GM23338 (cell line): Measurements from ENCODE around the gene METRNL. TPM values are rescaled to one million over a fixed set of nuclear protein-coding genes. Genes with fewer than 3 reads are reported as not detected.
"Not testable (repeated sequence)": the region's sequence is repeated elsewhere in the genome, so short reads cannot be mapped to it uniquely, and the experiment has no call there.

Source experiments
- ATAC-seq: fragments of 200-7000 bp; cut with Tn5 transposase; 3 replicates; pipeline ENCODE4 v1.9.1; 2020
- DNase-seq: peaks from one replicate; pipeline ENCODE4 v3.0.0-alpha.2; 2015; ENCODE audit warnings: low spot score
- H2AFZ ChIP-seq: fragments of 200-600 bp; sonication (generic); 2 replicates; pipeline ENCODE4 v1.8.0; 2016; ENCODE audit warnings: antibody characterized with exemption, mild to moderate bottlenecking, moderate library complexity
- H3F3A ChIP-seq: fragments of 200-600 bp; sonication (generic); replicated peaks from 2 replicates; pipeline ENCODE4 v1.8.0; 2017; ENCODE audit warnings: antibody characterized with exemption, mixed run types, low read depth
- H3K27ac ChIP-seq: fragments of 200-600 bp; sonication (generic); 2 replicates; pipeline ENCODE4 v1.6.1; 2016; ENCODE audit warnings: low read depth
- H3K27me3 ChIP-seq: fragments of 200-600 bp; sonication (generic); 2 replicates; pipeline ENCODE4 v1.8.0; 2016; ENCODE audit warnings: mild to moderate bottlenecking, mixed run types, moderate library complexity; ENCODE audit not compliant: insufficient read depth
- H3K36me3 ChIP-seq: fragments of 200-600 bp; sonication (generic); 2 replicates; pipeline ENCODE4 v1.8.0; 2016; ENCODE audit warnings: mild to moderate bottlenecking; ENCODE audit not compliant: insufficient read depth
- H3K4me1 ChIP-seq: fragments of 200-600 bp; sonication (generic); 2 replicates; pipeline ENCODE4 v1.8.0; 2016; ENCODE audit warnings: mild to moderate bottlenecking, moderate library complexity; ENCODE audit not compliant: insufficient read depth
- H3K4me2 ChIP-seq: fragments of 200-600 bp; sonication (generic); 2 replicates; pipeline ENCODE4 v1.7.1; 2017; ENCODE audit warnings: mixed run types
- H3K4me3 ChIP-seq: fragments of 200-600 bp; sonication (generic); 2 replicates; pipeline ENCODE4 v1.6.1; 2016; ENCODE audit warnings: mixed run types
- H3K79me2 ChIP-seq: fragments of 200-600 bp; sonication (generic); replicated peaks from 2 replicates; pipeline ENCODE4 v1.8.0; 2017; ENCODE audit warnings: mild to moderate bottlenecking; ENCODE audit not compliant: insufficient read depth
- H3K9me2 ChIP-seq: fragments of 200-600 bp; sonication (generic); 2 replicates; pipeline ENCODE4 v1.8.0; 2017; ENCODE audit not compliant: insufficient read depth
- H4K20me1 ChIP-seq: fragments of 200-600 bp; sonication (generic); replicated peaks from 2 replicates; pipeline ENCODE4 v1.8.0; 2017; ENCODE audit warnings: mild to moderate bottlenecking; ENCODE audit not compliant: insufficient read depth
- H3K27ac Mint-ChIP-seq: 2 replicates; pipeline ENCODE4 v1.8.0; 2020; ENCODE audit warnings: inconsistent platforms, mild to moderate bottlenecking, moderate library complexity, mixed read lengths
- H3K27me3 Mint-ChIP-seq: 3 replicates; pipeline ENCODE4 v1.8.0; 2022; ENCODE audit warnings: low read depth, mild to moderate bottlenecking, moderate library complexity, mixed read lengths, inconsistent platforms; ENCODE audit not compliant: insufficient read depth, poor library complexity
- H3K36me3 Mint-ChIP-seq: 3 replicates; pipeline ENCODE4 v1.8.0; 2021; ENCODE audit warnings: low read depth, mild to moderate bottlenecking, inconsistent platforms, moderate library complexity, mixed read lengths
- H3K4me1 Mint-ChIP-seq: 3 replicates; pipeline ENCODE4 v1.8.0; 2020; ENCODE audit warnings: mild to moderate bottlenecking, inconsistent platforms, mixed read lengths
- H3K4me3 Mint-ChIP-seq: 3 replicates; pipeline ENCODE4 v1.8.0; 2021; ENCODE audit warnings: moderate library complexity, mild to moderate bottlenecking, inconsistent platforms, mixed read lengths
- H3K9me3 Mint-ChIP-seq: 3 replicates; pipeline ENCODE4 v1.8.0; 2020; ENCODE audit warnings: moderate library complexity, mild to moderate bottlenecking, inconsistent platforms, mixed read lengths
- CTCF ChIP-seq, 2 experiments: fragments of 200-600 bp in 1 of 2; sonication (generic) in 1 of 2; conservative IDR thresholded peaks; 2 replicates each; pipeline versions ENCODE4 v1.5.1 to v1.6.1; 2016 to 2017; ENCODE audit warnings: antibody characterized with exemption in 2 of 2, low read depth in 2 of 2, mild to moderate bottlenecking in 2 of 2, moderate library complexity in 1 of 2
- JUNB ChIP-seq: IDR thresholded peaks from one replicate; pipeline ENCODE4 v1.6.1; 2016; ENCODE audit warnings: antibody characterized with exemption; ENCODE audit not compliant: unreplicated experiment
- STAT1 ChIP-seq: IDR thresholded peaks from one replicate; pipeline ENCODE4 v1.6.1; 2016; ENCODE audit warnings: antibody characterized with exemption; ENCODE audit not compliant: unreplicated experiment
- ZNF114 ChIP-seq: fragments of 250-450 bp; sonication (Bioruptor Pico); IDR thresholded peaks from 2 replicates; pipeline ENCODE4 v1.5.0; 2020; ENCODE audit warnings: mild to moderate bottlenecking, moderate library complexity
- polyA plus RNA-seq: library from polyadenylated mRNA; unstranded; fragments of >200 nt; fragmentation: Nextera tagmentation; extraction: Ambion mirVana; gene quantifications from 2 replicates; pipeline ENCODE4 v1.2.1, GENCODE V29; 2016
- total RNA-seq: library from RNA; depleted of rRNA; stranded (reverse); fragments of >200 nt; shearing (Covaris generic); gene quantifications from 2 replicates; pipeline ENCODE4 v1.2.3, GENCODE V29; 2014
- TF ChIP-seq, protein P1 (sequence below): IDR thresholded peaks from one replicate; pipeline ENCODE4 v1.6.1; 2018; ENCODE audit warnings: antibody characterized with exemption; ENCODE audit not compliant: unreplicated experiment

Gene METRNL
- total and polyA plus RNA-seq, 2 experiments from 2014 or later = 12.2 to 20.2 TPM

GRCh38 chr17:83064732-83065659 is 14.4 kb upstream of the METRNL start:
- TF ChIP-seq CTCF (conservative IDR thresholded peaks at IDR 0.05; ENCODE audit: low read depth in 2 of 2) (no peak), ZNF114 (CRISPR knock-in tag) (no peak)
- DNase-seq = no peak
- Histone ChIP-seq H3K79me2 (no peaks in the 10 kb centered on the region), H3K9me2 (no peaks in the 10 kb centered on the region), H3K4me2 (no peak overlapping the region), H3K4me1 (no peaks in the 10 kb centered on the region), H3K27ac (no peak overlapping the region), H3K36me3 (no peaks in the 10 kb centered on the region), H2AFZ (no peak overlapping the region), H3K27me3 (no peaks in the 10 kb centered on the region), H3F3A (no peaks in the 10 kb centered on the region), H3K4me3 (no peak overlapping the region), H4K20me1 (no peaks in the 10 kb centered on the region)
- no peak overlapping the region for H3K4me3 Mint-ChIP-seq
- no peak overlapping the region for H3K27ac Mint-ChIP-seq
- no peaks in the 10 kb centered on the region; the same call in 2 of the 3 replicates for H3K36me3 Mint-ChIP-seq
- H3K9me3 Mint-ChIP-seq = peaks cover 6% of the 10 kb centered on the region; the same call in 2 of the 3 replicates
- H3K4me1 Mint-ChIP-seq = no peaks in the 10 kb centered on the region
- ATAC-seq = no peak
- H3K27me3 Mint-ChIP-seq = peaks cover 10% of the 10 kb centered on the region

DNA sequence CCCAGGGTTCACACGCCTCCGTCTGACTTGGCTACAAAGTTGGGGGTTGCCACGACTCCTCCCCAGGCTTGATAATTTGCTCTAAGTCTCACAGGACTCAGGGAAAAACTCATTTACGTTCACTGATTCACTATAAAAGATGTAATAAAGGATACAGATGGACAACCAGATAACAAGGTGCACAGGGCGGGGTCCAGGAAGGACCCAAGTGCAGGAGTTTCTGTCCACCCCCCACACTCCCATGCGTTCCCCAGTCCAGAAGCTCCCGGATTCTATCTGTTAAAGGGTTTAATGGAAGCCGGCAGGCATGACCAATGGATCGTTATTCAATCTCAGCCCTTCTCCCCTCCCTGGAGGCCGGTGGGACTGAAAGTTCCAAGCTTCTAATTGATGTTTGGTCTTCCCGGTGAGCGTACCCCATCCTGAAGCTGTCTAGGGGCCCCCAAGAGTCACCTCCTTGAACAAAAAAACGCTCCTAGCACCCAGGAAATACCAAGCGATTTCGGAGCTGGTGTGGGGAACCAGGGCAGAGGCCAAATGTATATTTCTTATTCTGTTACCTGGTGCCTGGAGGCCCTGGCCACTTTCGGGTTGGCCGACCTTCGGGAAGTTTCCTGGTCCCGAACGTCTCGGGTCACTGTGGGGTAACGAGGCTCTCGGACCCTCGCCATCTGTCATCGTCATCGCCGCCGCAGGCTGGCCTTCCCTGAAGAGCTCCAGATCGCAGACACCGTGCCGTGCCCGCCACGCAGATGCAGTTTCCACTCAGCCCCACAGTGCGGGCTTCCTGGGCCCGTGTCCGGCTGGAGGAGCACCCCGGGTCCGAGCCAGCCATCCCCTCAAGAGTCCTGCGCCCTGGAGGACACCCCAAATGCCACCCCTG is 13.5 kb upstream of the METRNL start:
- no peaks in the 10 kb centered on the region for H4K20me1 ChIP-seq
- H3K4me1 Mint-ChIP-seq = no peaks in the 10 kb centered on the region
- ATAC-seq (no peak), DNase-seq (no peak)
- no peaks in the 10 kb centered on the region for H3K4me1 ChIP-seq
- peaks cover 6% of the 10 kb centered on the region; the same call in 2 of the 3 replicates for H3K9me3 Mint-ChIP-seq
- H3K27ac Mint-ChIP-seq = no peak overlapping the region
- H3K36me3 ChIP-seq = no peaks in the 10 kb centered on the region
- H3K27me3 ChIP-seq = no peaks in the 10 kb centered on the region
- peaks cover 10% of the 10 kb centered on the region for H3K27me3 Mint-ChIP-seq
- H2AFZ ChIP-seq = no peak overlapping the region
- H3K4me2 ChIP-seq = no peak overlapping the region
- no peaks in the 10 kb centered on the region for H3K9me2 ChIP-seq
- H3F3A ChIP-seq = no peaks in the 10 kb centered on the region
- no peak overlapping the region for H3K27ac ChIP-seq
- no peak overlapping the region for H3K4me3 Mint-ChIP-seq
- H3K4me3 ChIP-seq = no peak overlapping the region
- no peaks in the 10 kb centered on the region for H3K79me2 ChIP-seq
- no peak for TF ChIP-seq JUNB
- no peak for TF ChIP-seq STAT1
- TF ChIP-seq, protein P1, sequence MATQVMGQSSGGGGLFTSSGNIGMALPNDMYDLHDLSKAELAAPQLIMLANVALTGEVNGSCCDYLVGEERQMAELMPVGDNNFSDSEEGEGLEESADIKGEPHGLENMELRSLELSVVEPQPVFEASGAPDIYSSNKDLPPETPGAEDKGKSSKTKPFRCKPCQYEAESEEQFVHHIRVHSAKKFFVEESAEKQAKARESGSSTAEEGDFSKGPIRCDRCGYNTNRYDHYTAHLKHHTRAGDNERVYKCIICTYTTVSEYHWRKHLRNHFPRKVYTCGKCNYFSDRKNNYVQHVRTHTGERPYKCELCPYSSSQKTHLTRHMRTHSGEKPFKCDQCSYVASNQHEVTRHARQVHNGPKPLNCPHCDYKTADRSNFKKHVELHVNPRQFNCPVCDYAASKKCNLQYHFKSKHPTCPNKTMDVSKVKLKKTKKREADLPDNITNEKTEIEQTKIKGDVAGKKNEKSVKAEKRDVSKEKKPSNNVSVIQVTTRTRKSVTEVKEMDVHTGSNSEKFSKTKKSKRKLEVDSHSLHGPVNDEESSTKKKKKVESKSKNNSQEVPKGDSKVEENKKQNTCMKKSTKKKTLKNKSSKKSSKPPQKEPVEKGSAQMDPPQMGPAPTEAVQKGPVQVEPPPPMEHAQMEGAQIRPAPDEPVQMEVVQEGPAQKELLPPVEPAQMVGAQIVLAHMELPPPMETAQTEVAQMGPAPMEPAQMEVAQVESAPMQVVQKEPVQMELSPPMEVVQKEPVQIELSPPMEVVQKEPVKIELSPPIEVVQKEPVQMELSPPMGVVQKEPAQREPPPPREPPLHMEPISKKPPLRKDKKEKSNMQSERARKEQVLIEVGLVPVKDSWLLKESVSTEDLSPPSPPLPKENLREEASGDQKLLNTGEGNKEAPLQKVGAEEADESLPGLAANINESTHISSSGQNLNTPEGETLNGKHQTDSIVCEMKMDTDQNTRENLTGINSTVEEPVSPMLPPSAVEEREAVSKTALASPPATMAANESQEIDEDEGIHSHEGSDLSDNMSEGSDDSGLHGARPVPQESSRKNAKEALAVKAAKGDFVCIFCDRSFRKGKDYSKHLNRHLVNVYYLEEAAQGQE = no peak
- H3K36me3 Mint-ChIP-seq = no peaks in the 10 kb centered on the region; the same call in 2 of the 3 replicates

DNA sequence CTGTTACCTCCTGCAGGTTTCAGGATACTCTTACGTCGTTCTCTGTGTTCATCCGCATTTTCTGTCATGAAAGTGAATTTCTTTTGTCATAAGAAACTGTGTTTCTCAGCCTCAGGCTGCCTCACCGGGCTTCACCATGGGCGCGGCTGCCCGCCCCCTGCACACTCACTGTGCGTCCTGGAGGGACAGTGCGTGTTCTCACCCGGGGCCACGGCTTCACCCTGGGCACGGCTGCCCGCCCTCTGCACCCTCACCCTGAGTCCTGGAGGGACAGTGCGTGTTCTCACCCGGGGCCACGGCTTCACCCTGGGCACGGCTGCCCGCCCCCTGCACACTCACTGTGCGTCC is 12.9 kb upstream of the METRNL start:
- not testable (repeated sequence) for H3K79me2 ChIP-seq, H3K9me2 ChIP-seq, H3K27me3 ChIP-seq, ATAC-seq, H3K4me3 ChIP-seq, H4K20me1 ChIP-seq, H3K27ac Mint-ChIP-seq, H3K4me1 ChIP-seq, DNase-seq, H3K4me3 Mint-ChIP-seq, H2AFZ ChIP-seq, H3K4me2 ChIP-seq, H3K36me3 Mint-ChIP-seq, H3K4me1 Mint-ChIP-seq, H3K9me3 Mint-ChIP-seq, H3K27ac ChIP-seq, H3F3A ChIP-seq, H3K36me3 ChIP-seq
- H3K27me3 Mint-ChIP-seq = peaks cover 11% of the 10 kb centered on the region
